SH-SY5Y (cell line): ENCODE data around the gene STEAP3.

Experiments
- GATA2 ChIP-seq: IDR thresholded peaks from 2 replicates; pipeline ENCODE4 v1.6.1; 2011; ENCODE audit warnings: mild to moderate bottlenecking, low read depth, low read length
- GATA3 ChIP-seq: IDR thresholded peaks from 2 replicates; pipeline ENCODE4 v1.6.1; 2011; ENCODE audit warnings: low read depth, mild to moderate bottlenecking, low read length, moderate library complexity

GRCh38 chr2:119263025-119263424, 39.4 kb downstream of the STEAP3 start:
- TF ChIP-seq GATA2 (no peak), GATA3 (no peak)
